ENCODE measurements around the gene LGALS13.
"Not testable (repeated sequence)": the region's sequence is repeated elsewhere in the genome, so short reads cannot be mapped to it uniquely, and the experiment has no call there.

LGALS13 gene

DNA sequence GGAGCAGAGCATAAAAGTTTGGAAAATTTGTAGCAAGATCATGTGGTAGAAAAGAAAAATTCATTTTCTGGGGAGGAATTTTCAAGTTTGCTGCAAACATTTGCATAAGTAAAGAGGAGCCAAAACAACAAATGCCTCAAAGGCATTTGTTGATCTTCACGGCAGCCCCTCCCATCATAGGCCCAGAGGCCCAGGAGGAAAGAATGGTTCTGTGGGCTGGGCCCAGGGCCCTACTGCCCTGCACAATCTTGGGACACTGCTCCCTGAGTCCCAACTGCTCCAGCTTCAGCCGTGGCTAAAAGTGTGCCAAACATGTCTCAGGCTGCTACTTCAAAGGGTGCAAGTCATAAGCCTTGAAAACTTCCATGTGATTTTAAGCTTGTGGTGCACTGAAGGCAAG lies 11.3 kb downstream of the LGALS13 start:
- DNase-seq (ENCODE audit: low read depth in 2 of 2, low spot score in 1 of 2): no peak

DNA sequence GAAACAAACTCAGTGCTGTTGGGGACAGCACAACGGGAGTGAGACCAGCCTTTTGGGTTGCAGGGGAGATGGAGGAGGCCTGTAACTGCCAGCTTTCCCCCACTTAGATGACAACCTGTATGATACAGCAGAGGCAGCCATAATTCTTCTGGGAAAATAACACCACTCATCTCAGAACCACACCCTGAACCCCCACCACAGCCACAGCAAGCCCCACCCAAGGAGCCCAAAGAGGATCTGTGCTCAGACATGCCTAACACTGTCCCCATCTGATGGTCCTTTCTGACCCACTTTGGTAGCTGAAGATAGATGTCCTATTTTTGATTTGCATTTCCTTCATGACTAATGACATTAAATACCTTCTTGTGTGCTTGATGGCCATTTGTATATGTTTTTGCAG lies 15.4 kb downstream of the LGALS13 start:
- no peak for DNase-seq (ENCODE audit: low read depth in 2 of 2, low spot score in 1 of 2)

DNA sequence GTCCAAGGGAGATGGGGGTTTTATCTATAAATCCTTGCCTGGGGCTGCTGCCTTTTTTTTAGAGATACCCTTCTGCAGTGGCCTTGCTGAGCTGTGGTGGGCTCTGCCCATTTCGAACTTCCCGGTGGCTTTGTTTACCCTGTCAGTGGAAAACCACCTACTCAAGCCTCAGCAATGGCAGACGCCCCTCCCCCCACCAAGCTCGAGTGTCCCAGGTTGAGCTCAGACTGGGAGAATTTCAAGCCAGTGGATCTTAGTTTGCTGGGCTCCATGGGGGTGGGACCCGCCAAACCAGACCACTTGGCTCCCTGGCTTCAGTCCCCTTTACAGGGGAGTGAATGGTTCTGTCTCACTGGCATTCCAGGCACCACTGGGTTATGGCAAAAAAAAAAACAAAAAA lies 21.6 kb downstream of the LGALS13 start:
- DNase-seq (ENCODE audit: low read depth in 2 of 2, low spot score in 1 of 2): no peak

DNA sequence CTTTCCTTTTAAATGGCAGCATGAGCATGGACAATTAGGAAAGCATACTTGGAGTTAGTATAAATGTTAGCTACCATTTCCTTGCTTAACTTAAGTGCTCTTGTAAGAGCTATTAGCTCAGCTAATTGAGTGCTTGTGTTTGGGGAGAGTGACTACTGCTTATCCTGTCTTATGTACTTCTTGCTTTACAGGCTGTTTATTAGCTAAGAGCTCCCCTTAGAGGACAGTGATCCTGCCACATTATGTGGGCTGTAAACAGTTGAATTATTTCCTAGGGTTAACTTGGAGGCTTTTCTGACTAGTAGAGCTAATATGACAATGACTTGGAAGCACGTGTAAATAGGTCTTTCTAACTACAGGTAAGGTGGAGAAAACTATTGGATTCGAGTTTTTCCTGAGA lies 25.3 kb downstream of the LGALS13 start:
- DNase-seq (ENCODE audit: low read depth in 2 of 2, low spot score in 1 of 2): not testable (repeated sequence)

DNA sequence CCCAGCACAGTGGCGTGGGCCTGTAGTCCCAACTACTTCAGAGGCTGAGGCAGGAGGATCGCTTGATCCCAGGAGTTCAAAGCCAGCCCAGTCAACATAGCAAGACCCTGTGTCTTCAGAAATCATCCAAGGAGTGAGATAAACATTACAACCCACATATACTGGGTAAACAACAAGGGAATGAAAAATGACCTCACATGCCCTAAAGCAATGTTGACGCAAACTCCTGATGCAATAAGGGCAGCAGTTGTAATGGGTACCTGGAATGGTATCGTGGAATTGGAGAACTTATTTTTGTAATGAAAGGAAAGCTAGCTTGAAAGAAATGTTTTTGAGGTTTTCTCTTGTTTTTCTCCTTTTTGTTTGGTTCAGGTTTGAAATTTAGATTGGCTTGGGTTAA lies 28.9 kb downstream of the LGALS13 start:
- no peak for DNase-seq (ENCODE audit: low read depth in 2 of 2, low spot score in 1 of 2)

DNA sequence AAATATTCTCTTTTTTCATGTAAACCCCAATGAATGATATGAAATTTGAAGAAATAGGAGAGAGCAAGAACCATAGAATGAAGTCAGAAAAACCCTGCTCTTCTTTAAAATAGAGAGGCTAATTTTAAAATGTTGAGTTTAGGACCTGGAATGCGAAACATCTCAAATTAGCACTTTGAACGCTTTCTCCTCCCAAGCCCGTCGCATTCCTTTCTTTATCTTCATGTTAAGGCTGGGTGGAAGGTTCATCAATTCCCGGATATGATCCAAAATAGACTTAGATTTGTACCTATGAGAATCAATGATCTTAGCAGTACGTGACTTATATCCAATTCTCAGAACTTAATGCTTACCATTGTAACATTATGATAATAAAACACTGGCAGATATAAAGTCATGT lies 29.3 kb downstream of the LGALS13 start:
- DNase-seq (ENCODE audit: low read depth in 2 of 2, low spot score in 1 of 2): no peak

DNA sequence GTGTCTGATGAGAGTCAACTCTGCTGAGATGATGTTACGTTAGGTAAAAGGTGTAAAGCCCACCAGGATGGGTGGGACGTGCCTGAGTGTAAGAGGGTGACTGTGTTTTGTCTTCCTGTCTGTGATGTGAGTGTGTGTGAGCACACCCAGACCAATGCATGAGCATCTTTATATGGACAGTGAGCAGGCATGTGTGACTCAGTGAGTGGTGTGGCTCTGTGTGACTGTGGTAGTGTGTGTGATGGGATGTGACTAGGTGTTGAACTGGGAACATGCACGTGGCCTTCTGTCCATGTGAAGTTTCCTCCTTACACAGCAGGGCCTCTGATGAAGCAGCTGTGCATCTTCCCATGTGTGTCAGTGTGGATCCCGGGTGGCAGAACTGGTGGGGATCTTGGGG lies 35.6 kb downstream of the LGALS13 start:
- DNase-seq (ENCODE audit: low read depth in 2 of 2, low spot score in 1 of 2): no peak

DNA sequence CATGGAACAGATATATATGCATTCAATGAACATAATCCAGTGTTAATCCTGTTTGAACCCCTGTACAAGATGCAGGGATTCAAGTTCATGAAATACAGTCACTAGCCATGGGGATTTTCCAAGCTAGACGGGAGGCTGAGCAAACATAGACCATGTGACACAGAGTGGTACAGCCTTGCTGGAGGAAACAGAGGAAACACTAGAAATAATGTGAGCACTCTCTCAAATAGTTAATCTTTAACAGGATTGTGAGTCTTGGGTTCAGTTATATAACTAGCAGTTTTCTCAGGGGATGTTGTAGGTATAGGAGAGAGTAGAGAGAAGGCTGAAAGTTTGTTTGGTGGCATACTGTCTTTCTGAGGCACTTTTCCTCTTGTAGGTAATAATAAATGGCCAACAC lies 39.4 kb downstream of the LGALS13 start:
- DNase-seq (ENCODE audit: low read depth in 2 of 2, low spot score in 1 of 2): no peak

DNA sequence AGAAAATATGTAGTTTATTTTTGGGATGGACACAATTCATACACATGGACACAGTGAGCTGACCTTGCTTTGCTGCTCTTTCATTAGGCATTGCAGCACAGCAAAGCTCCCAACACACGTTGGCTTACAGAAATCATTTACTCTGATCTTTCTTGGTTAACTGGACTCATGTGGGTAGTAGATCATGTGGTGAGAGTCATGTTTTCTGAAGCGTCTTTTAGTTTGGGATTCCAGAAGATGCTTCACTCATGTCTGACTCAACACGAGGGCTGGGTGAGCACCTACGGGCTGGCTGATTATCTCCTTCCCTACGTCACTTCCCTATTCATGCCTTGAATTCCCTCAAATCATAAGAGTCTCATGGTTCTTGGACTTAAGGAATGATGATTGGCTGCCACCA lies 41.3 kb downstream of the LGALS13 start:
- DNase-seq (ENCODE audit: low read depth in 2 of 2, low spot score in 1 of 2): no peak

DNA sequence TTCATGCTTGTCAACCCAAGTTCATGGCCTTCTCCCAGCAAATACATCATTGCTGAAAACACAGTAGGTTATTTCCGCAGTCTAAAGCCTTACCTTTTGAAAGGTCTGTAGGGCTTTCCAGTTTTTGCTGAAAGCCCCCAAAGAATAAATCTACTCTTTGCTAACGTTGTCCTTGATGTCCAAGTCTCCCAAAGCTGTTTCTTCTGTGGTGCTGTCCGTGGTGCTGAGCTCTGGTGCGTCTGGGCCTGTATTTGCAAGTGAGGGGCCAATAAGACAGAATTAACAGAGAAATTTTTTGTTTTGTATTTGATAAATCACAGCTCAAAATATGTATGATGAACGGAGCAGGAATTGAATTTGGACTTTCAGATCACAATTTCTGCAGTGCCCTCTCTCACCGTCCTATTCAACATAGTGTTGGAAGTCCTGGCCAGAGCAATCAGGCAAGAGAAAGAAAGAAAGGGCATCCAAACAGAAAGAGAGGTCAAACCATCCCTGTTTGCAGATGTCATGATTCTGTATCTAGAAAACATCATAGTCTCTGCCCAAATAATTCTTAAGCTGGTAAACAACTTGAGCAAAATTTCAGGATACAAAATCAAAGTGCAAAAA lies 43.6 kb downstream of the LGALS13 start:
- DNase-seq (ENCODE audit: low read depth in 2 of 2, low spot score in 1 of 2): no peak

DNA sequence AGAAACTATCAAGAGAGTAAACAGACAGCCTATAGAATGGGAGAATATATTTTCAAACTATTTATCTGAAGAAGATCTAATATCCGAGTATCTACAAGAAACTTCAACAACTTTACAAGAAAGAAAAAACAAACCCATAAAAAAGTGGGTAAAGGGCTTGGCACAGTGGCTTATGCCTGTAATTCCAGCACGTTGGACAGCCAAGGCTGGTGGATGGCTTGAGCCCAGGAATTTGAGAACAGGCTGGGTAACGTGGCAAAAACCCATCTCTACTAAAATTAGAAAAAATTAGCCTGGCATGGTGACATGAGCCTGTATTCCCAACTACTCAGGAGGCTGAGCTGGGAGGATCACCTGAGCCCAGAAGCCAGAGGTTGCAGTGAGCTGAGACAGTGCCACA lies 45.6 kb downstream of the LGALS13 start:
- DNase-seq (ENCODE audit: low read depth in 2 of 2, low spot score in 1 of 2): no peak

DNA sequence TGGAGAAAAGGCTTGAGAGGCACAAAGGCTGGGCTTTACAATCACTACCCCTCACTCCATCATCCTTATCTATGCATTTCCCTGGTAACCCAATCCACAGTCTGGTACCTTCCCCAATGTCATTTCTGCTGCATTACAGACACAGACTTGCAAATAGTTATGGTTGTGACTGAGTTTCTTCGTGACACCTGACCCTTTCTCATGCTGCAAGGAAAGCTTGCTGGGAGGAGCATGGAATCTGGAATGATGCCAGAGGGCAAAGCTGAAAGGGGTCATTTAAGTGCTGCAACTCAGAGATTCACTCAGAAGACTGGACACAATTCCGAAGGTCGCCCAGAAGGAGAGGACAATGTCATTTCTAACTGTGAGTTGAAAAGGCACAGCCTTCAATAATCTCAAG lies 53.3 kb downstream of the LGALS13 start, which contains the start of gene LGALS16:
TSS of gene LGALS16 (plus strand) at position 301 of the 400 bp plus-strand sequence. CDS start at position 350, 49 bp downstream.
- no peak for DNase-seq (ENCODE audit: low read depth in 2 of 2, low spot score in 1 of 2)

Measured in stimulated activated CD8-positive, alpha-beta memory T cell treated with anti-CD3 and anti-CD28 coated beads, Interleukin-4, amount 100 ng/mL, for 4 hours (primary cell).